HL-60 (cell line): ENCODE results near the gene AP3S2.

Experiments used
- GABPA ChIP-seq: IDR thresholded peaks from 2 replicates; pipeline ENCODE4 v1.6.1; 2012; ENCODE audit warnings: low read depth
- POLR2AphosphoS5 ChIP-seq: IDR thresholded peaks from 2 replicates; pipeline ENCODE4 v1.6.1; 2012; ENCODE audit warnings: low read depth
- SPI1 ChIP-seq: IDR thresholded peaks from 2 replicates; pipeline ENCODE4 v1.6.1; 2012; ENCODE audit warnings: low read depth, mild to moderate bottlenecking, borderline replicate concordance
- TF ChIP-seq, protein P1 (sequence below): IDR thresholded peaks from 2 replicates; pipeline ENCODE4 v1.6.1; 2012; ENCODE audit warnings: low read depth; ENCODE audit not compliant: insufficient replicate concordance
- TF ChIP-seq, protein P2 (sequence below): IDR thresholded peaks from one replicate; pipeline ENCODE4 v1.5.1; 2011; ENCODE audit warnings: low read length, control low read depth, inconsistent platforms; ENCODE audit not compliant: insufficient read depth

DNA sequence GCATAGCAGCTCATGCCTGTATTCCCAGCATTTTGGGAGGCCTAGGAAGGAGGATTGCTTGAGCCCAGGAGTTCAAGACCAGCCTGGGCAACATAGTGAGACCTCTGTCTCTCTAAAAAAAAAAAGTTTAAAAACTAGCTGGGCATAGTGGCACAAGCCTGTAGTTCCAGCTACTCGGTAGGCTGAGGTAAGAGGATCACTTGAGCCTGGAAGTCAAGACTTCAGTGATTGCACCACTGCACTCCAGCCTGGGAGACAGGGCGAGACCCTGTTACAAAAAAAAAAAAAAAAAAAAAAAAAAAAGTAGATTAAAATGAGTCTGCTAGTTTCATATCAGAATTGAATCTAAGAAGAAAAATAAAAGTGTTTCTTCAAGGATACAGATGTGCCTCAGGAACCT, 46.7 kb downstream of the AP3S2 start:
- TF ChIP-seq, protein P1, sequence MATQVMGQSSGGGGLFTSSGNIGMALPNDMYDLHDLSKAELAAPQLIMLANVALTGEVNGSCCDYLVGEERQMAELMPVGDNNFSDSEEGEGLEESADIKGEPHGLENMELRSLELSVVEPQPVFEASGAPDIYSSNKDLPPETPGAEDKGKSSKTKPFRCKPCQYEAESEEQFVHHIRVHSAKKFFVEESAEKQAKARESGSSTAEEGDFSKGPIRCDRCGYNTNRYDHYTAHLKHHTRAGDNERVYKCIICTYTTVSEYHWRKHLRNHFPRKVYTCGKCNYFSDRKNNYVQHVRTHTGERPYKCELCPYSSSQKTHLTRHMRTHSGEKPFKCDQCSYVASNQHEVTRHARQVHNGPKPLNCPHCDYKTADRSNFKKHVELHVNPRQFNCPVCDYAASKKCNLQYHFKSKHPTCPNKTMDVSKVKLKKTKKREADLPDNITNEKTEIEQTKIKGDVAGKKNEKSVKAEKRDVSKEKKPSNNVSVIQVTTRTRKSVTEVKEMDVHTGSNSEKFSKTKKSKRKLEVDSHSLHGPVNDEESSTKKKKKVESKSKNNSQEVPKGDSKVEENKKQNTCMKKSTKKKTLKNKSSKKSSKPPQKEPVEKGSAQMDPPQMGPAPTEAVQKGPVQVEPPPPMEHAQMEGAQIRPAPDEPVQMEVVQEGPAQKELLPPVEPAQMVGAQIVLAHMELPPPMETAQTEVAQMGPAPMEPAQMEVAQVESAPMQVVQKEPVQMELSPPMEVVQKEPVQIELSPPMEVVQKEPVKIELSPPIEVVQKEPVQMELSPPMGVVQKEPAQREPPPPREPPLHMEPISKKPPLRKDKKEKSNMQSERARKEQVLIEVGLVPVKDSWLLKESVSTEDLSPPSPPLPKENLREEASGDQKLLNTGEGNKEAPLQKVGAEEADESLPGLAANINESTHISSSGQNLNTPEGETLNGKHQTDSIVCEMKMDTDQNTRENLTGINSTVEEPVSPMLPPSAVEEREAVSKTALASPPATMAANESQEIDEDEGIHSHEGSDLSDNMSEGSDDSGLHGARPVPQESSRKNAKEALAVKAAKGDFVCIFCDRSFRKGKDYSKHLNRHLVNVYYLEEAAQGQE: no peak
- TF ChIP-seq, protein P2, sequence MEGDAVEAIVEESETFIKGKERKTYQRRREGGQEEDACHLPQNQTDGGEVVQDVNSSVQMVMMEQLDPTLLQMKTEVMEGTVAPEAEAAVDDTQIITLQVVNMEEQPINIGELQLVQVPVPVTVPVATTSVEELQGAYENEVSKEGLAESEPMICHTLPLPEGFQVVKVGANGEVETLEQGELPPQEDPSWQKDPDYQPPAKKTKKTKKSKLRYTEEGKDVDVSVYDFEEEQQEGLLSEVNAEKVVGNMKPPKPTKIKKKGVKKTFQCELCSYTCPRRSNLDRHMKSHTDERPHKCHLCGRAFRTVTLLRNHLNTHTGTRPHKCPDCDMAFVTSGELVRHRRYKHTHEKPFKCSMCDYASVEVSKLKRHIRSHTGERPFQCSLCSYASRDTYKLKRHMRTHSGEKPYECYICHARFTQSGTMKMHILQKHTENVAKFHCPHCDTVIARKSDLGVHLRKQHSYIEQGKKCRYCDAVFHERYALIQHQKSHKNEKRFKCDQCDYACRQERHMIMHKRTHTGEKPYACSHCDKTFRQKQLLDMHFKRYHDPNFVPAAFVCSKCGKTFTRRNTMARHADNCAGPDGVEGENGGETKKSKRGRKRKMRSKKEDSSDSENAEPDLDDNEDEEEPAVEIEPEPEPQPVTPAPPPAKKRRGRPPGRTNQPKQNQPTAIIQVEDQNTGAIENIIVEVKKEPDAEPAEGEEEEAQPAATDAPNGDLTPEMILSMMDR: no peak
- TF ChIP-seq SPI1: no peak
- TF ChIP-seq GABPA: no peak
- TF ChIP-seq POLR2AphosphoS5: no peak
